Astrocyte of the cerebellum (primary cell): Measurements from ENCODE around the gene KCNAB1.

ENCODE experiments used
- DNase-seq: peaks from one replicate; pipeline ENCODE4 v3.0.0-alpha.2; 2011; ENCODE audit warnings: low read depth
- H3K4me3 ChIP-seq: 2 replicates; pipeline ENCODE4 v1.5.1; 2011; ENCODE audit warnings: mild to moderate bottlenecking, low read depth, low read length, moderate library complexity
- in situ Hi-C: cut with HindIII; loops from 2 replicates; pipeline ENCODE4 v1.10.0; 2017; ENCODE audit warnings: low sequenced_read_pairs
- TF ChIP-seq, protein P1 (sequence below): IDR thresholded peaks from 2 replicates; pipeline ENCODE4 v1.5.1; 2012; ENCODE audit warnings: low read length, low read depth, moderate library complexity, mild to moderate bottlenecking; ENCODE audit errors: missing control alignments

KCNAB1 gene

DNA sequence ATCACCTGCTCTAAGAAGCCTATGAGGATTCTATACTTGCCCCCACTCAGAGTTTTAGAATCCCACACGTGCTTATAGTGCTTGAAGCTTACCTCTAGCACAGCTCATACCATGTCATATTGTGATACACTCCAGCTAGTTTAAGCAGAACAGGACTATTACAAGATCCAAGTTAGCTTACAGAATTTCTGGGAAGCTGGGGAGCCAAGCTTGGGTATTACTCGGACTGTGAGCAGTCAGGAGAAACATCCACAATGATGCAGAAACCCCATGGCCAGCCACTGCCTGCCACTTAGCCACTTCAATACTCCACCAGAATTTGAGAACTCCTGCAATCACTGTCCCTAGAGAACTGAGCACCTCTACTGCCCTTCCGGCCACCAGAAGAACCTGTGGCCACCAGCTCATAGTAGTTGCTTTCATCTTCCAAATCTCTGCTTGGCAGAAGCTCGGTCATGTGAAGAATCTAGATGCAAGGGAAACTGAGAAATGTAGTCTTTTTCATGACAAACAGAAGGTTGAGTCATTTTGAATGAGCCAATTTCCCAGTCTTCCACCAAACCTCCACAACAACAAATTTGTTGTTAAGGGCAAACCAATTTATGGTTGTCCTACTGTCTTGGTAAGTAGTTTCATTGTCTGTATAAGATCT lies 462.3 kb downstream of the KCNAB1 start:
- no peak overlapping the region for H3K4me3 ChIP-seq
- TF ChIP-seq, protein P1, sequence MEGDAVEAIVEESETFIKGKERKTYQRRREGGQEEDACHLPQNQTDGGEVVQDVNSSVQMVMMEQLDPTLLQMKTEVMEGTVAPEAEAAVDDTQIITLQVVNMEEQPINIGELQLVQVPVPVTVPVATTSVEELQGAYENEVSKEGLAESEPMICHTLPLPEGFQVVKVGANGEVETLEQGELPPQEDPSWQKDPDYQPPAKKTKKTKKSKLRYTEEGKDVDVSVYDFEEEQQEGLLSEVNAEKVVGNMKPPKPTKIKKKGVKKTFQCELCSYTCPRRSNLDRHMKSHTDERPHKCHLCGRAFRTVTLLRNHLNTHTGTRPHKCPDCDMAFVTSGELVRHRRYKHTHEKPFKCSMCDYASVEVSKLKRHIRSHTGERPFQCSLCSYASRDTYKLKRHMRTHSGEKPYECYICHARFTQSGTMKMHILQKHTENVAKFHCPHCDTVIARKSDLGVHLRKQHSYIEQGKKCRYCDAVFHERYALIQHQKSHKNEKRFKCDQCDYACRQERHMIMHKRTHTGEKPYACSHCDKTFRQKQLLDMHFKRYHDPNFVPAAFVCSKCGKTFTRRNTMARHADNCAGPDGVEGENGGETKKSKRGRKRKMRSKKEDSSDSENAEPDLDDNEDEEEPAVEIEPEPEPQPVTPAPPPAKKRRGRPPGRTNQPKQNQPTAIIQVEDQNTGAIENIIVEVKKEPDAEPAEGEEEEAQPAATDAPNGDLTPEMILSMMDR: no peak
- DNase-seq: no peak
- in situ Hi-C loops: no loop called here

DNA sequence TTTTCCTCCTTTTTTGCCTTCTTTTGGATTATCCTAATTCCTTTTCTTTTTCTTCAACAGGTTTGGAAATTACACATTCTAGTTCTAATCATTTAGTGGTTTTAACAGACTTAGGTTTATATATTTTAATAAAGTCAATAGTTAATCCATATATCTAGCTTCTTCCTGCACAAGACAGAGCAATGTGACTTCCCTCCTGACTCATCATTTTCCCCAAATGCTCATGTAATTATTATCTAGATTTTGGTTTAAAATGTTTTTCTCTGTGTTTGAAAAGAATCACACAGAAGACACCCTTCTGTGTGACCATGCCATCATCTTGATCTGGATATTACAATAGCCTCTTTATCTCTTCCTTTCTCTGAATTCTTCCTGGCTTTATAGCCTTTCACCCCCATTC lies 463.1 kb downstream of the KCNAB1 start:
- in situ Hi-C loops: no loop called here
- TF ChIP-seq, protein P1: no peak
- DNase-seq: no peak
- no peak overlapping the region for H3K4me3 ChIP-seq

DNA sequence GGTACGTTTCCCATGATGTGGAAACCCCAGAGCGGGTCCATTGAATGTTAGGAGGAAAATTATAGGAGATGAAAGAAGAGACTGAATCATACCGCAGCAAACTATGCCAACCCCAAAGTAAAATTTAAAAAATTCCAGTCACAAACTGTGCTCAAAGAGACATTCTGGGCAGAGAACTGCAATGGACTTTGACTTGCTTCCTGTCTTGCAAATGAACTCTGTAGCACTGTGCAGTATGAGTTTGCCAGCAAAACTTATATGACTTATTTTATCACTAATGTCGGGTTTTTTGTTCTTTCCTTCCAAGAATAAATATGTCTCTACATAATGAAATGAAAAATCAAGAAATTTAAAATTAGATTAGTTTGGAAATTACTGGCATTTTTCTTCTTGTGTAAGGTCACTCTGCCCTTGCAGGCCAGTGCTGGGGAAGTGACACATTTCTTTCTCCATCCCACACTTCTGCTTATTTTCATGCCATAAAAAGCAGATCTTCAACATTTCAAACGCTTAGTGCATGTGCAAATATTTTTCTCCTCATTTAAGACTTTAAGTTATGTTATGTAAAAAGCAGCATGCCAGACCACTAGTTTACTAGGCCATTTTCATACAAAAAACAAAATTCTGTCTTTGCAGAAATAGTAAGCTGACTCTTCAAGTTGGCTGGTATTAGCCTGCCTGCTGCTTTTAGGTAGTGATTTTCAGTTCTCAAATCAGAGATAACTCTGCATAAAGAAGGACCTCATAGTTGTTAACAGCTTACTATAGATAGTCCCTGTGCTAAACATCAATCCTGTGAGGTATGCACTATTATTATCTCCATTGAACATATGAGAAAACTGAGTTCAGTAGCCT lies 466.8 kb downstream of the KCNAB1 start:
- no peak overlapping the region for H3K4me3 ChIP-seq
- TF ChIP-seq, protein P1: no peak
- in situ Hi-C loops: no loop called here
- DNase-seq: no peak

DNA sequence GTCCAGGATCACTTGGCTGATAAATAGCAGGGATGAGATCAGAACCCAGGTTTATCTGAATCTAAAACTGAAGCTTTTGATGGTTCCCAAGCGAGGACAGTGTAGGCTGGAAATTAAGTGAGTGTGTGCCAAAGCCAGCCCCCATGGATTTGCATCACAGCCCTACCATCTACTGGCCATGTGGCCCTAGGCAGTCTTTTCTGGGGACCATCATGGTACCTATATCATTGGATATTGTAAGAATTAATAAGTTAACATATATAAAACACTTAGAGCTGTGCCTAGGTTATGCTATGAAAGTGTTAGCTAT lies 467.3 kb downstream of the KCNAB1 start:
- in situ Hi-C loops: no loop called here
- no peak overlapping the region for H3K4me3 ChIP-seq
- no peak for DNase-seq
- TF ChIP-seq, protein P1: no peak
